H9 (cell line): ENCODE measurements around the gene LHFPL6. TPM values are rescaled to one million over a fixed set of nuclear protein-coding genes. Genes with fewer than 3 reads are reported as not detected.

ENCODE experiments used
- DNase-seq: peaks from one replicate; pipeline ENCODE4 v3.0.0-alpha.2; 2017
- H2AFZ ChIP-seq: one replicate; pipeline ENCODE4 v1.6.1; 2013; ENCODE audit warnings: mild to moderate bottlenecking, low read length, control low read depth, moderate library complexity
- H2AK5ac ChIP-seq: 2 replicates; pipeline ENCODE4 v1.6.1; 2013; ENCODE audit warnings: low read length, control low read depth, mixed read lengths; ENCODE audit not compliant: insufficient read length
- H2BK120ac ChIP-seq: one replicate; pipeline ENCODE4 v1.6.1; 2013; ENCODE audit warnings: low read depth, mild to moderate bottlenecking, low read length, control low read depth, inconsistent platforms; ENCODE audit not compliant: poor library complexity, severe bottlenecking
- H2BK12ac ChIP-seq: 2 replicates; pipeline ENCODE4 v1.6.1; 2013; ENCODE audit warnings: low read length, control low read depth, mixed read lengths, low read depth; ENCODE audit not compliant: insufficient read length
- H2BK15ac ChIP-seq: 2 replicates; pipeline ENCODE4 v1.6.1; 2013; ENCODE audit warnings: low read depth, low read length, control low read depth
- H2BK20ac ChIP-seq: one replicate; pipeline ENCODE4 v1.6.1; 2013; ENCODE audit warnings: low read depth, mild to moderate bottlenecking, low read length, control low read depth, inconsistent platforms; ENCODE audit not compliant: poor library complexity, severe bottlenecking
- H2BK5ac ChIP-seq: 2 replicates; pipeline ENCODE4 v1.6.1; 2013; ENCODE audit warnings: low read length, control low read depth, mixed read lengths; ENCODE audit not compliant: insufficient read length
- H3K14ac ChIP-seq: 2 replicates; pipeline ENCODE4 v1.6.1; 2013; ENCODE audit warnings: low read length, control low read depth; ENCODE audit not compliant: insufficient read depth
- H3K18ac ChIP-seq: 2 replicates; pipeline ENCODE4 v1.6.1; 2013; ENCODE audit warnings: low read depth, mild to moderate bottlenecking, mixed read lengths, low read length, control low read depth; ENCODE audit not compliant: insufficient read length
- H3K23ac ChIP-seq: 2 replicates; pipeline ENCODE4 v1.6.1; 2013; ENCODE audit warnings: low read length, control low read depth, mixed read lengths, low read depth; ENCODE audit not compliant: insufficient read length
- H3K23me2 ChIP-seq: 2 replicates; pipeline ENCODE4 v1.6.1; 2013; ENCODE audit warnings: low read depth, mild to moderate bottlenecking, mixed read lengths, low read length, control low read depth; ENCODE audit not compliant: insufficient read length, poor library complexity, severe bottlenecking
- H3K27ac ChIP-seq: 2 replicates; pipeline ENCODE4 v1.5.1; 2013; ENCODE audit warnings: low read length, control low read depth, mixed read lengths, low read depth; ENCODE audit not compliant: insufficient read length
- H3K27me3 ChIP-seq: 2 replicates; pipeline ENCODE4 v1.6.1; 2013; ENCODE audit warnings: low read length, control low read depth, inconsistent platforms; ENCODE audit not compliant: insufficient read depth
- H3K4ac ChIP-seq: 2 replicates; pipeline ENCODE4 v1.6.1; 2013; ENCODE audit warnings: low read depth, mild to moderate bottlenecking, control low read depth, inconsistent platforms, low read length, moderate library complexity
- H3K4me1 ChIP-seq: 2 replicates; pipeline ENCODE4 v1.6.1; 2013; ENCODE audit warnings: low read length, control low read depth, inconsistent platforms; ENCODE audit not compliant: insufficient read depth
- H3K4me2 ChIP-seq: 2 replicates; pipeline ENCODE4 v1.6.1; 2013; ENCODE audit warnings: low read length, control low read depth, mixed read lengths; ENCODE audit not compliant: insufficient read length, insufficient read depth
- H3K56ac ChIP-seq: 2 replicates; pipeline ENCODE4 v1.6.1; 2013; ENCODE audit warnings: low read depth, mild to moderate bottlenecking, mixed read lengths, low read length, control low read depth; ENCODE audit not compliant: insufficient read length
- H3K79me1 ChIP-seq: 2 replicates; pipeline ENCODE4 v1.6.1; 2013; ENCODE audit warnings: low read depth, mild to moderate bottlenecking, moderate library complexity, low read length, control low read depth, inconsistent platforms; ENCODE audit not compliant: insufficient read depth, poor library complexity, severe bottlenecking
- H3K79me2 ChIP-seq: 2 replicates; pipeline ENCODE4 v1.6.1; 2013; ENCODE audit warnings: low read length, control low read depth, inconsistent platforms; ENCODE audit not compliant: insufficient read depth
- H3K9ac ChIP-seq: 2 replicates; pipeline ENCODE4 v1.6.1; 2013; ENCODE audit warnings: low read length, control low read depth, mixed read lengths; ENCODE audit not compliant: insufficient read length; ENCODE audit errors: extremely low read depth
- H3K9me3 ChIP-seq: one replicate; pipeline ENCODE4 v1.6.1; 2013; ENCODE audit warnings: low read depth, low read length, inconsistent platforms; ENCODE audit not compliant: control insufficient read depth
- H3T11ph ChIP-seq: one replicate; pipeline ENCODE4 v1.6.1; 2013; ENCODE audit warnings: mild to moderate bottlenecking, low read length, control low read depth, inconsistent platforms
- H4K20me1 ChIP-seq: one replicate; pipeline ENCODE4 v1.6.1; 2013; ENCODE audit not compliant: control insufficient read depth, insufficient read length, insufficient read depth
- H4K5ac ChIP-seq: 2 replicates; pipeline ENCODE4 v1.6.1; 2013; ENCODE audit warnings: low read depth, mild to moderate bottlenecking, mixed read lengths, low read length, control low read depth; ENCODE audit not compliant: insufficient read length
- H4K8ac ChIP-seq: replicated peaks from 2 replicates; pipeline ENCODE4 v1.6.1; 2013; ENCODE audit warnings: low read length, control low read depth, mixed read lengths, low read depth; ENCODE audit not compliant: insufficient read length
- H4K91ac ChIP-seq: 2 replicates; pipeline ENCODE4 v1.6.1; 2013; ENCODE audit warnings: low read depth, mild to moderate bottlenecking, moderate library complexity, mixed read lengths, low read length, control low read depth; ENCODE audit not compliant: insufficient read length
- H3K27ac Mint-ChIP-seq, 3 experiments: 2 replicates in 2 of 3; 3 replicates in 1 of 3; pipeline ENCODE4 v1.8.0; 2020 to 2021; ENCODE audit warnings: mixed read lengths in 3 of 3, mild to moderate bottlenecking in 1 of 3, moderate library complexity in 1 of 3
- H3K27me3 Mint-ChIP-seq: 2 replicates; pipeline ENCODE4 v1.8.0; 2021; ENCODE audit warnings: low read depth, mild to moderate bottlenecking, moderate library complexity, mixed read lengths
- H3K36me3 Mint-ChIP-seq, 3 experiments: 2 replicates in 2 of 3; 3 replicates in 1 of 3; pipeline ENCODE4 v1.8.0; 2020 to 2021; ENCODE audit warnings: low read depth in 3 of 3, mixed read lengths in 3 of 3; ENCODE audit not compliant: insufficient read depth in 1 of 3
- H3K4me1 Mint-ChIP-seq, 2 experiments: 2 replicates each; pipeline ENCODE4 v1.8.0; 2020; ENCODE audit warnings: mixed read lengths in 2 of 2
- H3K4me3 Mint-ChIP-seq, 2 experiments: 2 replicates in 1 of 2; 3 replicates in 1 of 2; pipeline ENCODE4 v1.8.0; 2020 to 2021; ENCODE audit warnings: mild to moderate bottlenecking in 2 of 2, mixed read lengths in 2 of 2, moderate library complexity in 1 of 2
- H3K9me3 Mint-ChIP-seq, 2 experiments: 2 replicates in 1 of 2; 3 replicates in 1 of 2; pipeline ENCODE4 v1.8.0; 2020; ENCODE audit warnings: mild to moderate bottlenecking in 2 of 2, mixed read lengths in 2 of 2, moderate library complexity in 1 of 2
- WGBS: extraction: QIAGEN DNeasy Blood & Tissue Kit; methylation state at CpG from one replicate; pipeline ENCODE4 v1.1.7; 2013; ENCODE audit warnings: missing lambda C conversion rate, low lambda C conversion rate, mixed read lengths; ENCODE audit not compliant: insufficient read length; ENCODE audit errors: extremely low coverage; 5-methylcytosine and 5-hydroxymethylcytosine counted together
- total RNA-seq: library from RNA; stranded (reverse); gene quantifications from 2 replicates; pipeline ENCODE4 v1.2.1, GENCODE V29; 2021
- TF ChIP-seq, protein P1 (sequence below): fragments of 200-600 bp; sonication (generic); conservative IDR thresholded peaks from 3 replicates; pipeline ENCODE4 v1.8.0; 2021; ENCODE audit warnings: antibody characterized with exemption, mild to moderate bottlenecking

Gene LHFPL6
- total RNA-seq, 1 experiment from 2014 or later = 3.5 TPM

DNA sequence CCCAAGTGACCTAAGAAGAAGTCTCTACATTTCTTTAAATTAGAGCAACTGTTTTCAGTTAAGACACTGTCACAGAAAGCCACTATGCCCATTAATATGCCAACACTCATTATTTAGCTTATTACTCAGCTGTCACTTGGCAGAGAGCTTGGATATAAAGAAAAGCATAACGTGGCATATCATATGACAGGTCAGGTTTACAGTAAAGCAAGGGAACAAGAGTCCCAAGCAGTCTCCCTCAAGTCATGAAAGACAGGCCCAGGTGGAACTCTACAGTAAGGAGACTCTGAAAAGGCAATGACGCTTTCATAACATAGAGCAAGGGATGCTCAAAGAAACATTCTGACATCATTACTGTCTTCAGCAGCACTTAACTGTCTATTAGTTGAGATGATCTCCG lies 6.3 kb downstream of the LHFPL6 start:
- no peaks in the 10 kb centered on the region for H3K79me1 ChIP-seq
- no peak overlapping the region for H3K23ac ChIP-seq
- H2AFZ ChIP-seq = no peak overlapping the region
- peaks cover 2% of the 10 kb centered on the region; the same call in 1 of the 2 replicates for H3K27me3 ChIP-seq
- no peak overlapping the region for H3K27ac ChIP-seq
- no peak overlapping the region for H4K5ac ChIP-seq
- Mint-ChIP-seq H3K27ac (no peak overlapping the region), H3K9me3 (peaks cover 2 to 8% of the 10 kb centered on the region in 2 experiments; a peak in 2 of 5 replicates), H3K4me1 (peaks cover 8% of the 10 kb centered on the region in 2 experiments), H3K36me3 (peaks cover 0 to 6% (median 4%) of the 10 kb centered on the region in 3 experiments; a peak in 3 of 7 replicates), H3K27me3 (peaks cover 17% of the 10 kb centered on the region), H3K4me3 (no peak overlapping the region)
- H4K20me1 ChIP-seq = no peaks in the 10 kb centered on the region
- H2BK20ac ChIP-seq = no peak overlapping the region
- no peak overlapping the region for H2BK15ac ChIP-seq
- no peak overlapping the region for H3K56ac ChIP-seq
- no peak overlapping the region for H3K4me2 ChIP-seq
- no peak overlapping the region for H3T11ph ChIP-seq
- H2BK5ac ChIP-seq = no peak overlapping the region
- H3K18ac ChIP-seq = no peak overlapping the region
- no peak overlapping the region for H2BK120ac ChIP-seq
- no CpG with 5 or more reads among the region's 3 CpGs for WGBS
- no peaks in the 10 kb centered on the region; the same call in 1 of the 2 replicates for H3K4me1 ChIP-seq
- H3K9me3 ChIP-seq = no peaks in the 10 kb centered on the region
- H3K4ac ChIP-seq = no peak overlapping the region
- no peak overlapping the region for H2AK5ac ChIP-seq
- no peaks in the 10 kb centered on the region for H3K79me2 ChIP-seq
- no peak overlapping the region for H3K14ac ChIP-seq
- H3K9ac ChIP-seq = no peak overlapping the region
- no peak overlapping the region for H4K91ac ChIP-seq
- TF ChIP-seq, protein P1, sequence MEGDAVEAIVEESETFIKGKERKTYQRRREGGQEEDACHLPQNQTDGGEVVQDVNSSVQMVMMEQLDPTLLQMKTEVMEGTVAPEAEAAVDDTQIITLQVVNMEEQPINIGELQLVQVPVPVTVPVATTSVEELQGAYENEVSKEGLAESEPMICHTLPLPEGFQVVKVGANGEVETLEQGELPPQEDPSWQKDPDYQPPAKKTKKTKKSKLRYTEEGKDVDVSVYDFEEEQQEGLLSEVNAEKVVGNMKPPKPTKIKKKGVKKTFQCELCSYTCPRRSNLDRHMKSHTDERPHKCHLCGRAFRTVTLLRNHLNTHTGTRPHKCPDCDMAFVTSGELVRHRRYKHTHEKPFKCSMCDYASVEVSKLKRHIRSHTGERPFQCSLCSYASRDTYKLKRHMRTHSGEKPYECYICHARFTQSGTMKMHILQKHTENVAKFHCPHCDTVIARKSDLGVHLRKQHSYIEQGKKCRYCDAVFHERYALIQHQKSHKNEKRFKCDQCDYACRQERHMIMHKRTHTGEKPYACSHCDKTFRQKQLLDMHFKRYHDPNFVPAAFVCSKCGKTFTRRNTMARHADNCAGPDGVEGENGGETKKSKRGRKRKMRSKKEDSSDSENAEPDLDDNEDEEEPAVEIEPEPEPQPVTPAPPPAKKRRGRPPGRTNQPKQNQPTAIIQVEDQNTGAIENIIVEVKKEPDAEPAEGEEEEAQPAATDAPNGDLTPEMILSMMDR = no peak
- no peaks in the 10 kb centered on the region for H3K23me2 ChIP-seq
- no peak for DNase-seq
- H2BK12ac ChIP-seq = no peak overlapping the region
- no peak overlapping the region for H4K8ac ChIP-seq
